ENCODE measurements around the gene SYS1. TPM values are rescaled to one million over a fixed set of nuclear protein-coding genes. Genes with fewer than 3 reads are reported as not detected.

Gene SYS1
- total RNA-seq, 6 donors from 2014 or later = 31.0 to 61.4 (median 50.7) TPM

- DNase-seq = no peak
- peaks cover 0 to 8% (median 4%) of the 10 kb centered on the region in 4 donors for H3K27me3 ChIP-seq
- no peaks in the 10 kb centered on the region for H3K36me3 ChIP-seq
- TF ChIP-seq CTCF (IDR thresholded peaks at IDR 0.05) (no peak), POLR2AphosphoS5 (IDR thresholded peaks at IDR 0.05) (no peak), EP300 (IDR thresholded peaks at IDR 0.05) (no peak), POLR2A (IDR thresholded peaks at IDR 0.05) (no peak)
- peaks cover 0 to 10% (median 5%) of the 10 kb centered on the region in 4 donors for H3K4me1 ChIP-seq
- no peak overlapping the region for H3K4me3 ChIP-seq
- H3K9me3 ChIP-seq = no peaks in the 10 kb centered on the region
- 75 to 78% methylated on average over 3 of the region's 3 CpGs for WGBS, 2 donors
- H3K27ac ChIP-seq = no peak overlapping the region
- ATAC-seq (ENCODE audit: low FRiP score in 2 of 2) = no peak
Measured at GRCh38 chr20:45317826-45318225, 45.1 kb upstream of the SYS1 start.

- no peak overlapping the region for H3K27ac ChIP-seq
- peaks cover 0 to 8% (median 4%) of the 10 kb centered on the region in 4 donors for H3K27me3 ChIP-seq
- no peaks in the 10 kb centered on the region for H3K36me3 ChIP-seq
- DNase-seq = no peak
- WGBS, 2 donors = 70 to 74% methylated on average over 7 of the region's 7 CpGs
- no peak for ATAC-seq (ENCODE audit: low FRiP score in 2 of 2)
- H3K4me1 ChIP-seq = peaks cover 0 to 10% (median 5%) of the 10 kb centered on the region in 4 donors
- no peak overlapping the region for H3K4me3 ChIP-seq
- TF ChIP-seq CTCF (IDR thresholded peaks at IDR 0.05) (no peak), EP300 (IDR thresholded peaks at IDR 0.05) (no peak), POLR2A (IDR thresholded peaks at IDR 0.05) (no peak), POLR2AphosphoS5 (IDR thresholded peaks at IDR 0.05) (no peak)
- H3K9me3 ChIP-seq = no peaks in the 10 kb centered on the region
Measured at GRCh38 chr20:45318386-45318939, 44.5 kb upstream of the SYS1 start.

- no peak overlapping the region for H3K4me3 ChIP-seq
- H3K27ac ChIP-seq = no peak overlapping the region
- no peaks in the 10 kb centered on the region for H3K9me3 ChIP-seq
- peaks cover 0 to 8% (median 4%) of the 10 kb centered on the region in 4 donors for H3K27me3 ChIP-seq
- 73 to 84% methylated on average over 2 of the region's 2 CpGs for WGBS, 2 donors
- ATAC-seq (ENCODE audit: low FRiP score in 2 of 2) (no peak), DNase-seq (no peak)
- no peaks in the 10 kb centered on the region for H3K36me3 ChIP-seq
- peaks cover 0 to 10% (median 5%) of the 10 kb centered on the region in 4 donors for H3K4me1 ChIP-seq
- TF ChIP-seq CTCF (IDR thresholded peaks at IDR 0.05) (no peak), POLR2A (IDR thresholded peaks at IDR 0.05) (no peak)
Measured at GRCh38 chr20:45318948-45319347, 44.0 kb upstream of the SYS1 start.

GRCh38 chr20:45320948-45321595 is 41.9 kb upstream of the SYS1 start:
- 63 to 75% methylated on average over 5 of the region's 5 CpGs for WGBS, 2 donors
- Histone ChIP-seq H3K4me1 (peaks cover 0 to 10% (median 5%) of the 10 kb centered on the region in 4 donors), H3K9me3 (no peaks in the 10 kb centered on the region), H3K4me3 (no peak overlapping the region), H3K27ac (no peak overlapping the region), H3K36me3 (peaks cover under 1 to 14% (median 11%) of the 10 kb centered on the region in 4 donors), H3K27me3 (peaks cover 0 to 5% (median 3%) of the 10 kb centered on the region in 4 donors)
- ATAC-seq (ENCODE audit: low FRiP score in 2 of 2) (no peak), DNase-seq (no peak)
- no peak for TF ChIP-seq CTCF (IDR thresholded peaks at IDR 0.05)
- TF ChIP-seq POLR2AphosphoS5 (IDR thresholded peaks at IDR 0.05) = no peak
- TF ChIP-seq POLR2A (IDR thresholded peaks at IDR 0.05) = no peak
- TF ChIP-seq EP300 (IDR thresholded peaks at IDR 0.05) = no peak
